ENCODE data around the gene PHGDH. TPM values are rescaled to one million over a fixed set of nuclear protein-coding genes. Genes with fewer than 3 reads are reported as not detected.
A peak's percentile ranks its signal among the peaks of the same experiment; 100 is the strongest.

PHGDH gene
- total and polyA plus RNA-seq, 9 of the 15 experiments (the other 6 are each of a cell fraction or from before 2014, with no cell fraction given): 6.7 to 84.2 (median 36.2) TPM

DNA sequence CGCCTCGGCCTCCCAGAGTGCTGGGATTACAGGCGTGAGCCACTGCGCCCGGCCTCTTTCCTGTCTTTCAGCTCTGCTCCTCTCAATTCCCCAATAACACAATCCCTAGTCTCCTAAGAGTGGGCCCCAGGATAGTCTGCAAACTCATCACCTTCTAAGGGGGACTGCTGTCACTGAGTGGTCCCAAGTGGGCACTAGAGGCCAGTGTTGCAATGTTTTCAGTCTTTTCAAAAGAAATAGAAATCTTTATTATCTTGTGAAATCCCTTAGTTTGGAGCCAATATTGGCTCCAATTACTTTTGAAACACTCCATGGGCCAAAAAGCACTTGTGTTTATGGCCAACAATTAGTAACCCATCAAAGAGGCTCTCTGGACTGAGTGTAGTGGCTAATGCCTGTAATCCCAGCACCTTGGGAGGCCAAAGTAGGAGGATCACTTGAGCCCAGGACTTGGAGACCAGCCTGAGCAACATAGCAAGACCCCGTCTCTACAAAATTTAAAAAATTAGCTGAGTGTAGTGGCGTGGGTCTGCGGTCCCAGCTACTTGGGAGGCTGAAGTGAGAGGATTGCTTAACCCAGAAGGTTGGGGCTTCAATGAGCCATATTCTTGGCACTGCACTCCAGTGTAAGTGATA, 35.0 kb upstream of the PHGDH start:
- Histone ChIP-seq H3K36me3 (ENCODE audit: control insufficient read depth, insufficient read depth, low read length) (no peaks in the 10 kb centered on the region), H3K79me2 (ENCODE audit: control insufficient read depth, insufficient read depth, low read length) (no peaks in the 10 kb centered on the region), H2AFZ (ENCODE audit: low read depth, low read length) (no peak overlapping the region), H3K9me3 (replicated peaks; ENCODE audit: control insufficient read depth, insufficient read depth, low read depth, low read length) (no peaks in the 10 kb centered on the region), H4K20me1 (replicated peaks; ENCODE audit: control insufficient read depth, insufficient read depth, low read length) (no peaks in the 10 kb centered on the region), H3K4me2 (ENCODE audit: insufficient read depth, low read length) (no peak overlapping the region), H3K9me1 (ENCODE audit: control insufficient read depth, insufficient read depth, low read length) (no peaks in the 10 kb centered on the region), H3K4me3 (no peak overlapping the region), H3K27ac (ENCODE audit: extremely low read depth, low read depth, low read length) (no peak overlapping the region), H3K4me1 (replicated peaks in 1 of 2; ENCODE audit: control insufficient read depth in 2 of 2, insufficient read depth in 2 of 2, low read length in 2 of 2) (peaks cover 0 to 18% of the 10 kb centered on the region in 2 experiments; a peak in 3 of 5 replicates), H3K9ac (ENCODE audit: insufficient read depth in 1 of 2, low read depth in 2 of 2, low read length in 2 of 2) (no peak overlapping the region), H3K27me3 (ENCODE audit: control insufficient read depth in 2 of 2, insufficient read depth in 2 of 2, low read length in 2 of 2) (no peaks in the 10 kb centered on the region)
- no peak for DNase-seq (ENCODE audit: extremely low read depth in 1 of 4, low spot score in 3 of 4)
- in situ Hi-C loops (cut with MboI): no loop called here
- no TSS peak for BruUV-seq (replicated peaks)
- WGBS (ENCODE audit: insufficient coverage, low coverage, missing lambda C conversion rate): 18% methylated on average over 8 of the region's 8 CpGs
- POLR2A ChIA-PET: interaction anchor here (1.3 to 2.2 kb wide), 2 partner anchors 11 to 21 kb away, joined by 4 to 8 read pairs; no protein-coding TSS in a partner anchor
- no peak for FAIRE-seq
- intact Hi-C loops (cut with micrococcal nuclease): loop anchor here (5.0 to 10.0 kb wide), 4 partner anchors 36 to 304 kb away; partner anchors contain the start of gene PHGDH
- TF ChIP-seq, protein P1, sequence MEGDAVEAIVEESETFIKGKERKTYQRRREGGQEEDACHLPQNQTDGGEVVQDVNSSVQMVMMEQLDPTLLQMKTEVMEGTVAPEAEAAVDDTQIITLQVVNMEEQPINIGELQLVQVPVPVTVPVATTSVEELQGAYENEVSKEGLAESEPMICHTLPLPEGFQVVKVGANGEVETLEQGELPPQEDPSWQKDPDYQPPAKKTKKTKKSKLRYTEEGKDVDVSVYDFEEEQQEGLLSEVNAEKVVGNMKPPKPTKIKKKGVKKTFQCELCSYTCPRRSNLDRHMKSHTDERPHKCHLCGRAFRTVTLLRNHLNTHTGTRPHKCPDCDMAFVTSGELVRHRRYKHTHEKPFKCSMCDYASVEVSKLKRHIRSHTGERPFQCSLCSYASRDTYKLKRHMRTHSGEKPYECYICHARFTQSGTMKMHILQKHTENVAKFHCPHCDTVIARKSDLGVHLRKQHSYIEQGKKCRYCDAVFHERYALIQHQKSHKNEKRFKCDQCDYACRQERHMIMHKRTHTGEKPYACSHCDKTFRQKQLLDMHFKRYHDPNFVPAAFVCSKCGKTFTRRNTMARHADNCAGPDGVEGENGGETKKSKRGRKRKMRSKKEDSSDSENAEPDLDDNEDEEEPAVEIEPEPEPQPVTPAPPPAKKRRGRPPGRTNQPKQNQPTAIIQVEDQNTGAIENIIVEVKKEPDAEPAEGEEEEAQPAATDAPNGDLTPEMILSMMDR (IDR thresholded peaks at IDR 0.05 in 2 of 3, conservative IDR thresholded peaks at IDR 0.05 in 1 of 3; ENCODE audit: insufficient read depth in 2 of 3, low read depth in 1 of 3, low read length in 3 of 3): peak in 2 of 3 experiments; percentile 15 to 36; a peak in 2 of 6 replicates
- no peak for TF ChIP-seq ZNF347 (CRISPR knock-in tag; IDR thresholded peaks at IDR 0.05; ENCODE audit: low read depth)
- no peak for TF ChIP-seq SREBF2 (CRISPR knock-in tag; IDR thresholded peaks at IDR 0.05)
- TF ChIP-seq EZH2 (IDR thresholded peaks at IDR 0.05; ENCODE audit: borderline replicate concordance, low read depth, low read length): no peak
- ATAC-seq: 0 out of 3 replicates have a peak, but pooled peaks have one; percentile 27
- CTCF ChIA-PET (ENCODE audit: low intra/inter-chr PET ratio): interaction anchor here (3.4 kb wide), 1 partner anchor 64 kb away, joined by 56 read pairs; no protein-coding TSS in a partner anchor

Measured in K562 (cell line).